Activated CD8-positive, alpha-beta memory T cell treated with anti-CD3 and anti-CD28 coated beads for 48 hours (primary cell): ENCODE measurements around the gene SPARCL1.
"Not testable (repeated sequence)": the region's sequence is repeated elsewhere in the genome, so short reads cannot be mapped to it uniquely, and the experiment has no call there.

ENCODE experiments used
- DNase-seq, 3 experiments: peaks; one replicate each; pipeline ENCODE4 v3.0.0-alpha.2; 2020; ENCODE audit warnings: low read depth in 2 of 3, low spot score in 2 of 3

The SPARCL1 gene, protein sequence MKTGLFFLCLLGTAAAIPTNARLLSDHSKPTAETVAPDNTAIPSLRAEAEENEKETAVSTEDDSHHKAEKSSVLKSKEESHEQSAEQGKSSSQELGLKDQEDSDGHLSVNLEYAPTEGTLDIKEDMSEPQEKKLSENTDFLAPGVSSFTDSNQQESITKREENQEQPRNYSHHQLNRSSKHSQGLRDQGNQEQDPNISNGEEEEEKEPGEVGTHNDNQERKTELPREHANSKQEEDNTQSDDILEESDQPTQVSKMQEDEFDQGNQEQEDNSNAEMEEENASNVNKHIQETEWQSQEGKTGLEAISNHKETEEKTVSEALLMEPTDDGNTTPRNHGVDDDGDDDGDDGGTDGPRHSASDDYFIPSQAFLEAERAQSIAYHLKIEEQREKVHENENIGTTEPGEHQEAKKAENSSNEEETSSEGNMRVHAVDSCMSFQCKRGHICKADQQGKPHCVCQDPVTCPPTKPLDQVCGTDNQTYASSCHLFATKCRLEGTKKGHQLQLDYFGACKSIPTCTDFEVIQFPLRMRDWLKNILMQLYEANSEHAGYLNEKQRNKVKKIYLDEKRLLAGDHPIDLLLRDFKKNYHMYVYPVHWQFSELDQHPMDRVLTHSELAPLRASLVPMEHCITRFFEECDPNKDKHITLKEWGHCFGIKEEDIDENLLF

DNA sequence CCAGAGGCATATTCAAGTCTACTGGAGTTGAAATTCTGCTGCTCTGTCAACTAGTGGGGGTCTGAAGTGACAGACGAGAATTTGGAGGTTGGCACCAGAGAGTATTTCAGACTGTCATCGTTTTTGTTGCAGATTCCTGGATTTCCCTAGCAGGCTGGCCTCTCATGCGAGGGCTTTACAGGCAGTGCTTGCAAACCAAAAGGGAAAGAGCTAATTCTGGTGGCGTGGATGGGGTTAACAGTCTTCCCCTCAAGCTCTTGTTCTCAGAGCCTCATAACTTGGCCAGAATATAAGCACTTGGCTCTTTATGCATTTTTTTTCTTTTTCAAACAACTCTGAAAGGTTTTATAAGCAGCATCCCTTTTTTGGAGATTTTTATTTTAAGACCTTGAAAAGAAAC, at the start of gene SPARCL1:
TSS of gene SPARCL1 (minus strand) at position 190 of the 400 bp plus-strand sequence. CDS start 29,802 bp downstream, outside the sequence.
- DNase-seq = no peak

DNA sequence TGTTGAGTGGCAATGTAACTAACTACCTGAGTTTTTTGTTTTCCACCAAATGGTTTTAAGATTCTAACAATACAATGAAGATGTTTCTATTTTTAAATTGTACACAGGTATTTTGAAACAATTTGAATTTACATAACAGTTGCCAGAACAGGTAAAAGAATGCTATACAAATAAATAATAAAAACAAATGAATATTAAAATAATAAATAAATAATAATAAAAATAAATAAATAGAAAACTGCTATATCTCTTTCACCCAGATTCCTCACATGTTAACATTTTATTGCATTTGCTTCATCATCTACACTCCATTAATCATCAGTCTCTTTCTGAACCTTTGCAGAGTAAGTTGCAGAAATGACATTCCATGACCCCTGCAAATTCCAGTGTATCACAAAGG, 46.8 kb upstream of the SPARCL1 start:
- no peak for DNase-seq

DNA sequence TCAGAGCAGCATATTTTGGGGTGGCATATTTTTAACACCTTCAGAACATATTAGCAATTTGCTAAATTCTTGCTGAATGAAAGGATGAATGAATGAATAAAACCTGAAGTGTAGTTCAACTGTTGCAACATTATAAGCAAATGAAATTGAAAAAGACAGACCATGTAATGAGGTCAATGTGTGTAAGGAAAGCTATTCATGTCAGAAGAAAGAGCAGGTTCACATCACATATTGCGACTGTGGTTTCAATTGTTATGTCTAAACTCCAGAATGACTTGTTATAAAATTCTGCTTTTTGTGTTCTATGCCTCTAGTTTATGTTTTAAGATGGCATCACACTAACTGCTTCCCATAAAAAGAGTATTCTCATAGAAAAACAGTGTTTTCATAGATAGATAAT, 46.2 kb upstream of the SPARCL1 start:
- no peak for DNase-seq

DNA sequence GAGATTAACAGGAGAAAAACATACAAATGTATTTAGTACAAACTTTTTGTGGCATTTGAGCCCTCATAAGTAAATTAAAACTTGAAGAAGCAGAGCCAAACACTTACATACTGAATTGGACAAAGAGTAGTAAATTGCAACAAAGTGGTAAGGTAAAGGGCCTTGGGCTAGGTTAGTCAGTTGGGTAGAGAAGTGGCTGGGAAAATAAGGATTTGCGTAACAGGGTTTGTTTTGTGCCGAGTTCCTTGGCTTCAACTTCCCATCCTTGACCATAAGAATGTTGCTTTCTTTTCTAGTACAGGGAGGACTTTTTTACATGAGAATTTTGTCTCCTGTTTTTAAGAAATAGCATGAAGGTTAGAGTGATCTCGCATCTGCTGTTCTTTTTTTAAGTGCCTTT, 45.8 kb upstream of the SPARCL1 start:
- no peak for DNase-seq

DNA sequence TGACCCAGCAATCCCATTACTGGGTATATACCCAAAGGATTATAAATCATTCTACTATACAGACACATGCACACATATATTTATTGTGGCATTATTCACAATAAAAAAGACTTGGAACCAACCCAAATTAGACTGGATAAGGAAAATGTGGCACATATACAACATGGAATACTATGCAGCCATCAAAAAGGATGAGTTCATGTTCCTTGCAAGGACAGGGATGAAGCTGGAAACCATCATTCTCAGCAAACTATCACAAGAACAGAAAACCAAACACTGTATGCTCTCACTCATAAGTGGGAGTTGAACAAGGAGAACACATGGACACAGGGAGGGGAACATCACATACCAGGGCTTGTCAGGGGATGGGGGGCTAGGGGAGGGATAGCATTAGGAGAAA, 45.2 kb upstream of the SPARCL1 start:
- DNase-seq = not testable (repeated sequence)

DNA sequence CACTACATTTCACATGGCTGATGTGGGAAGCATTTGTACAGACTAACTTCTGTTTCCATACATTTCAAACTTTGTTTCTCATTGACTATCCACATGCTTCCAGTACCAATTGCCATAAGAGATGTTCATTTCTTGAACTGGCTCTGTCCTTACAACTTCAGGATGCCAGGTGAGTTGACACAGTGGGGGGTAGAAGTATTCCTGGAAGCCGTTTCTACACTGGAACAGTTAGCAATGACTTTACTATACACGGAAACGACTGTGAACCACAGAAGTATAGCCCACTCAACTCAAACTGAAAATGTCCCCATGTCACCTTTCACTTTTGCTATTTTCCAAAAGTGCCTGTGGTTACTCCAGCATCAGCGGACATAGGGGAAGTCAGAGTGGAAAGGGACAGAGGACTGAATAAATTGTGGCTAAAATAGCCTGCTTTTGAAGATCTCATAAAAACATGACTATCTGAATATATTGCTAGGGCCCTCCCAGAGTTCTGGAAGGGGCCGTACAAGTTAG, 41.2 kb upstream of the SPARCL1 start:
- no peak for DNase-seq

DNA sequence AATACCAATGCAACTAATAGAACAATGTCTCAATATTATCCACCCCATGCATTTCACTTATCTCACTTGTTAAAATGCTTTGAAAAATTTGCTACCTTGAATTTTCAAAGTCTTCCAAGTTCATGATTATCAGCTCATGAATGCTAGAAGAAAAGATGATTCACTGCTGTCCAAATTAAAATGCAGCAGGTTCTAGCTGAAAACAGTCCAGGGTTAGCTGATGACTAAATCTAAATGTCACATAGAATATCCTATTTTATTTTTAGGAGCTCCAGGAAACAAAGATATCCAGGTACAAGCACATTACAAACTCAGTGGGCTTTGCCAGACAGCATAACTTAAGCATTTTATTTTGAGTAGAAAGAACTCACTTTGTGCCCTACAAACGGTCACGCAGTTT, 38.0 kb upstream of the SPARCL1 start:
- no peak for DNase-seq

DNA sequence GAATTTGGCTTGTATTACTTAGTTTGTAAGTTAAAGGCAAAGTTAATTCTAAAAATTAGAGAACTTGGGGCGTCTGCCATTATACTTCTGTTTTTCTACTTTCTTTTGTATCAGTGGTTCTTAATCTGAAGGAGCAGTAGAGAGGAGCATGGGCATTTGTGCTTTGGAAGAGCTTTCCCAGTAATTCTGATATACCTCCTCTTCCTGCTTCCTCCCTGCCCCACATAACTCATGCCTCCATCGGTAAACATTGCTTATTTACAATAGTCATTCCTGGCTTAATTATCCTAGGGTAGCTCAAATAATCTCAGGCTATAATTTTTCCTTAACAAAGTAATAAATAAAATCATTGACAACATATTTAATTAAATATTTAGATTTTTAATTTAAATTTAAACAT, 37.1 kb upstream of the SPARCL1 start:
- DNase-seq = no peak

DNA sequence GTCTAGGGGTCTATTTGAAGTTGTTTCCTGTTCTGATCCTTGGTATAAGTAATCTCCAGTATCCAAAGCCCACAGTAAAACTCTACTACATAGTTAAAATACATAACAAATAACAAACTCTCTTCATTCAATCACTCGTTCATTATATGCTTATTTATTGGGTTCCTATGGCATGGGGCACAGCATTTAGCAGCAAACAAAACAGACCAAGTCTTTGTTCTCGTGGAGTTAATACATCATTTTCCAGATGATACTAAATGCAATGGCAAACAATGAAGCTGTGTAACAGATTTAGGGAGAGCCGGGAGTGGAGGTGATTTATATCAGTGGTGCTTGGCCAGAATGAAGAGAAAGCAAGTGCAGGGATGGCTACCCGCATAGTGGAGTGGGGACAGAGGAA, 36.6 kb upstream of the SPARCL1 start:
- no peak for DNase-seq

DNA sequence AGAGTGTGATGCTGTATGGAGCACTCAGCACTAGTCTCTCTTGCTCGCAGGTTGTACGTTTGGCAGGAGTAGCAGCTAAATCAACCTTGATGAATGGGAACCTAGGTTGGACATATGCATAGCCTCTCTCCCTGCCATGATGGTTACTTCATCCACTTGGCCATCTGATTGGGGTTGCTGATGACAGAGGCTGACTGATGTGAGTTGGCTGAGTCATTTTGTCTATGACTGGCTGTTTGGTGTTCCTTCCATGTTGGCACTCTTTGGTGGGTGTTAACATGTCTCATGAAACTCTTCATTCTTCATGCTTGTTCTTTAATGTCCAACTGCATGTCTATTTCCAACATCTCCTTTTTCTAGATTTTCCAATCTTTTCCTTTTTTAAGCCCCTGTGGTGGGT, 31.6 kb upstream of the SPARCL1 start:
- no peak for DNase-seq

DNA sequence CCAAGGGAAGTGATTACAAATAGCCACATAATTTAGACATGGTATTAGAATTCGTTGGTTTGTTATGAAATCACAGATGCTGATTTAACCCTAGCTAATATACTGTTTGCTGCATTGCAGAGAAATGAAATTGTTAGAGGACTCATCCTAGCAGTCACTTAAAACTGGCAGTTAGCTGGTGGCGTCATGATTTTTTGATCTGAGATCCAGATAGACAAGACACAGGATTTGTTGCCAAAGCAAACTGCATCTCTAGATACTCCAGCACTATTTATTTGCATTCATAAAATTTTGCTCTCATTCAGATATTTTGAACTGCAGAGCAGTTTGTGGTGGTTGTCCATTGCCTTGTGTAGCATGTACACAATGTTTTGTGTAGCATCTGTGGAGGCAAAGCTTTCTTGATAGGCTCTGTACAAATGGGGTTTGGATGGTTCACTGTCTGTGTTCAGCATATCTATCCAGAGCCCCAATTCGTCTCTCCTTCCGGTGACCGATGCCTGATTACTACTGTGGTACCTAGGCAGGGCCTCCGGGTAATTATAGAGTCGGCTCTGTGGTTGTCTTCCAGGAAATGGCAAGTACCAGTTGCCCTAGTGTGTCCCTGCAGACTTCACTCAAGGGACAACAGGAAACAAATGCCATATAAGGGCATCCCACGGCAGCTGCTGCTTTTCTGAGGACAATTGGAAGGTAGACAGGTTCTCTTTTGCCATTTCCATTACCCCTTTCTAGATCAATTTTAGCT, 30.1 kb upstream of the SPARCL1 start:
- peak in 1 of 3 experiments; percentile 13 for DNase-seq

DNA sequence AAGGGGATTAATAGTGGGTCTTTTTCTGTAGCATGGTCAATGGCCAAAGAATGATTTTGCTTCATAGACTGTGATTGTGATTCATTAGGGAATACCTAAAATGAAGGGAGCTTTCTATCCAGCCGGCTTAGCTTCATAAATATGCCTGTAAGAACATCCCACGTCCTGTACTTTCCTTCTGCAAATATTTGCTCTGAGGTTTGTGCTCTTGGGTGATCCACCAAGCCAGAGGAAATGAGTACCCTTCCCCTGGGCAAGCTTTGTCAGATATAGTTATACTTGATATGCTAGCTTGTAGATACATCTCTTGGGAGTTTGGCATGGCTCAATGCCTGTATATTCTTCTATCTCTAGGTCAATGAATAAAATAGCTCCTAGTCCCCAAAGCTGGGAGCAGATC, 28.2 kb upstream of the SPARCL1 start:
- no peak for DNase-seq

DNA sequence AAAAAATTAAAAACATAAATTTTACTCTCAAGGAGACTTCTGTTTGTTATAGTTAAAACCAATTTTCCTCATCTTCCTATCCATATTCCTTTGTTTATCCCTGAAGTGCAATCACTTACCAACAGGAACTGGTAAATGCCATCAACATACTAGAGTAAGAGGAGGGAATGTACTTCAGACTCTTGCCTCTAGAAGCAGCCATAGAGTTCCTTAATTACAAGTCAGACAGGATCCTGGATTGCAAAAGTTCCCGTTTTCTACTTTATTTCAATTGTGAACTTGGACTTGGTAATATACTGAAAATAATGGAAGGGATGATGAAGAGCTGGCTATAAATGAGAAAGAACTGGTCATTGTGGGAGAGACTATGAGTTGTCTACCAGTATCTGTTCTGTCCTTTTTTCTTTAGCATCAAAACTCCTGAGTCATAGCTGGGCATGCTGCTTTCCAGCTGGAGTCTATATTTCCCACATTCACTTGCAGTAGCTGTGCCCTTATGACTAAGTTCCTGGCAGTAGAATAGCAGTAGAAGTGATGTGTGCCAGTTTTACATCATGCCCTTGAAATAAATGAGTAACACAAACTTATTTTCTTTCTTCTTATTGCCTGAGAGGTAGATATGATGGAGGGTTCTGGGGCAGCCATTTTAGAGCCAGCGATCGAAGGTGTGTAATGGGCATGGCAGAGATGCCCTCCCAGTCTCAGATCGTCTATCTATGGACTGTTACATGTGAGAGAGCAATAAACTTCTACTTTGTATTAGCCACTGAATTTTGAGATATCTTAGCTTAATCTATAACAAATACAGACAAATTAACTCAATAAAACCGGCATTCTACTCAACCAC, 26.8 kb upstream of the SPARCL1 start:
- no peak for DNase-seq

DNA sequence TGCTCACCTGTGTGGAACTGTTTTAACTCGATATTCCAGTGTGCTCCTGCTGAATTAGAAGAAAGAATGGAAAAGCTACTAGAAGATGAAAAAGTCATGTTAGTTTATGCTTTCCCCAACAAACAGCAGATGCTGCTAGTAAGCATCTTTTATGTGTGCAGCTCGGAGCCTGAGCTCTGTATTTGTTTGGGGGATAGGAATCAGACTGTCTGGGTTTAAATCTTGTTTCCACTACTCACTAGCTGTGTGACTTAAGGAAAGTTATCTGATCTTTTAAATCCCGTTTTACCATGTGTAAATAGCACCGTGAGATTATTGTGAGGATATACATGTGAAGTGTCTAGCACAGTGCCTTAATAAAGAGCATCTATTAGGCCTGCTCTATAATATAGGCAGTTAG, 24.0 kb upstream of the SPARCL1 start:
- no peak for DNase-seq

DNA sequence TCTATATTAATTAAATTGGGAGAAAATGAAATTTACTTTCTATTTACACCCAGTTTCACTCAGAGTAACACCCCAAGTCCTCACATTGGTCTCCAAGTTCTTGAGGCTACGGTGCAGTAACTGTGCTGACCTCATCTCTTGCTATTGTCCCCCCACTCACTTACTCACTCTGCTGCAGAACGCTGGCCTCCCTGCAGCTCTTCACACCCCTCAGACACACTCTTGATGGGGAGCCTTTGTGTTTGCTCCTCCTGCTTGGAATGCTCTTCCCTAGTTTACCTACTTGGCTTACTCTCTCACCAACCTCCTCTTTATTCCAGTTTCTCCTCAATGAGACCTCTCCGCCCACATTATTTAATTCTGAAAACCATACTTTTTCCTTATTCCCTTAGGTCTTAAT, 22.2 kb upstream of the SPARCL1 start:
- no peak for DNase-seq

DNA sequence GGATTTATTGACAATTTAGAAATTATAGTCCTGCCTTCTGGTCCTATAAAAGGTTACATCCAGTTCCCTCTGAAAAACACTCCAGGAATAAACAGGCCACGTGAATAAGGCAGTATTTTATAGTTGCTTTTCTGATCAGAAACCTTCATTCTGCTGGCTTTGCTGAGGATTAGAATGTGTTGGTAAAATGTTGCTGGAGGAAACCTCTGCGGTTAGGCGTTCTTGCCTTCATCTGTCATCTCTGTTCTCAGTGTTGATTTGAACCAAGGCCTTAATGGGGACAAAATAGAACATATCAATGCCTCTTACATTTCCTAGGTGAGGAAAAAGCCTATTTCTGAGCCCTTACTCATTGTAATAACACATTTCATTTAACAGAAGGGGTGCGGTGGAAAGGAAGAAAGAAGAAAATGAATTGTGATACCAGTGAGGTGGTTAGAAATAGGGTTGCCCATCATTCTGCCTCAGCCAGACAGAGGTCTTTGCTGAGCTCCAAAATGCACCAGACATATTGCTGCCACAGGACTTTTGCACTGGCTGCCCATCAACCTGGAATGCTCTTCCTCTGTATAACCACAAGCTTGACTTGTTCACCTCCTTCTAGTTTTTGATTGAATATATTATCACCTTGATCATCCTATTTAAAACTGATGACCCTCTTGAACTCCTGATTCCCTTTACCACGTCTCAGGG, 18.0 kb upstream of the SPARCL1 start:
- DNase-seq = no peak

DNA sequence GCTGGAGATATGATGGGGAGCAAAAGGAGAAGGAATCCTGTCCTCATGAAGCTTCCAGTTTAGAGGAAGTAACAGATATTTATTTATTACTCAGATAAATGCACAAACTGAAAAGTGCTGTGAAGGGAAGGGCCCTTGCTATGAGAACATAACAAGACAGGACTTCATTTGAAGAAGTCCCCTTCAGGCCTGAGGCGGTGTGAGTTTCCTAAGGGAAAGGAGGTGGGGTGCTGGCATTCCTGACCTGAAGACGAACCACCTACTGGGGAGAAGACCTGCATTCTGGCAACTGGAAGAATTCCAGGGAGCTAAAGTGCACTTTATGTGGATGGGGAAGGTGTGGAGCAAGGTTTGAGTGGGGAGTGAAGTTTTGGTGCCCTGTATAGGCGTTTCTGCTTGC, 15.9 kb upstream of the SPARCL1 start:
- DNase-seq = no peak

DNA sequence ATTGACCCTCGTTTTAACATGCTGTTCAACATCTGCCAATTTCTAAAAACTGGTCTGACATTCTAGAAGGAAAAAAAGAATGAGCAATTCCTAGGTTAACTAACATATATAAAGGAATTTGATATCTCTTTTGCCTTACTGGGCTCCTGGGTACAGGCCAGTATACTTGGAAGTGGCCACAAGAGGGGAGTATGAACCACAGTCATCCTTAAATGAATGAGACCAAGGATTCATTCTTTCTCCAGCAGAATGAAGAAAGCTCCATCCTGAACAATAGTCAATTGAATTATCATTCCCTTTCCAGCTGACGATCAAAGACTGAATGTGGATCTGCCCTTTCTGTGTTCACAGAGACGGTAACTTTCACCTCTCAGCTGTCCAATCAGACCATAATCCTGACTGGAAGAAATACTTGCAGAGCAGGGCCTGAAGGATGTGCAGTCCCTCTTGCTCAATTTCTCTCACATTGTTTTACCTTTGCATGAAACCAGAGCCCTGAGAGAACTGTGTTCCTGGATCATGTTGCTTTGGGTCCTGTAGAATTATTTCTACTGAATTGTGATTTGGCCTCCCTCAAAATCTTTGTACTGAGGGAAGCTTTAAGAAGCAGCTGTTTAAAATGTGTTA, 14.8 kb upstream of the SPARCL1 start:
- DNase-seq = no peak

DNA sequence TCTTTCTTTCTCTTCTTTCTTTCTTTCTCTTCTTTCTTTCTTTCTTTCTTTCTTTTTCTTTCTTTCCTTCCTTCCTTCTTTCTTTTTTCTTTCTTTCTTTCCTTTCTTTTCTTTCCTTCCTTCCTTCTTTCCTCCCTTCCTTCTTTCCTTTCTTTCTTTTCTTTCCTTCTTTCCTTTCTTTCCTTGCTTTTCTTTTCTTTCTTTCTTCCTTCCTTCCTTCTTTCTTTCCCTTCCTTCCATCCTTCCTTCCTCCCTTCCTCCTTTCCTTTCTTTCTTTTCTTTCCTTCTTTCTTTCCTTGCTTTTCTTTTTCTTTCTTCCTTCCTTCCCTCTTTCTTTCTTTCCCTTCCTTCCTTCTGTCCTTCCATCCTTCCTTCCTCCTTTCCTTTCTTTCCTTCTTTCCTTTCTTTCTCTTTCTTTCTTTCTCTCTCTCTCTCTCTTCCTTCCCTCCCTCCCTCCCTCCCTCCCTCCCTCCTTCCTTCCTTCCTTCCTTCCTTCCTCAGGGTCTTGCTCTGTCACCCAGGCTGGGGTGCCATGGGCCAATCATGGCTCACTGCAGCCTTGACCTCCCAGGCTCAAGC, 13.6 kb upstream of the SPARCL1 start:
- DNase-seq = no peak
